MCF 10A (cell line): Measurements from ENCODE around the gene ATP5PO. TPM values are rescaled to one million over a fixed set of nuclear protein-coding genes. Genes with fewer than 3 reads are reported as not detected.

Experiments used
- BruUV-seq: library from RNA; stranded (reverse); fragments of 400-500 nt; replicated peaks from 2 replicates; lab custom pipeline; 2021; lab: Mats Ljungman, UMichigan
- CTCF ChIA-PET: fragments of 300-600 bp; sonication (Branson Sonifier 250); formaldehyde crosslinking; extraction: SDS; loops from one replicate; lab custom pipeline; 2021; ENCODE audit warnings: antibody characterized with exemption, inconsistent platforms; lab: Yijun Ruan, JAX
- POLR2A ChIA-PET: fragments of 300-600, 350-650 bp; sonication (Branson Sonifier 250); formaldehyde crosslinking; extraction: SDS; loops from one replicate; lab custom pipeline; 2020; ENCODE audit warnings: antibody characterized with exemption, inconsistent platforms; lab: Yijun Ruan, JAX
- DNase-seq: peaks from one replicate; pipeline ENCODE4 v3.0.0-alpha.2; 2018; ENCODE audit not compliant: unreplicated experiment
- H3K27ac Mint-ChIP-seq: one replicate; pipeline ENCODE4 v1.8.0; 2022; ENCODE audit warnings: mild to moderate bottlenecking, low read depth, mixed read lengths; ENCODE audit not compliant: unreplicated experiment
- H3K27me3 Mint-ChIP-seq: one replicate; pipeline ENCODE4 v1.8.0; 2022; ENCODE audit warnings: mixed read lengths; ENCODE audit not compliant: insufficient read depth, unreplicated experiment
- H3K36me3 Mint-ChIP-seq: one replicate; pipeline ENCODE4 v1.8.0; 2022; ENCODE audit warnings: mild to moderate bottlenecking, moderate library complexity, mixed read lengths; ENCODE audit not compliant: insufficient read depth, unreplicated experiment
- H3K4me1 Mint-ChIP-seq: one replicate; pipeline ENCODE4 v1.8.0; 2022; ENCODE audit warnings: mixed read lengths; ENCODE audit not compliant: insufficient read depth, unreplicated experiment
- H3K4me3 Mint-ChIP-seq: one replicate; pipeline ENCODE4 v1.8.0; 2022; ENCODE audit warnings: mild to moderate bottlenecking, moderate library complexity, mixed read lengths; ENCODE audit not compliant: unreplicated experiment
- H3K9me3 Mint-ChIP-seq: one replicate; pipeline ENCODE4 v1.8.0; 2022; ENCODE audit warnings: mixed read lengths; ENCODE audit not compliant: unreplicated experiment
- intact Hi-C: fragments of 100-400 bp; cut with micrococcal nuclease; formaldehyde crosslinking; loops from 2 replicates; pipeline ENCODE4 v1.14.1; 2022
- total RNA-seq: library from RNA; stranded (reverse); gene quantifications from 2 replicates; pipeline ENCODE4 v1.2.3, GENCODE V29; 2022
- TF ChIP-seq, protein P1 (sequence below): fragments of 200-600 bp; IDR thresholded peaks from one replicate; pipeline ENCODE4 v1.8.0; 2022; ENCODE audit warnings: antibody characterized with exemption, mild to moderate bottlenecking; ENCODE audit not compliant: unreplicated experiment

Gene ATP5PO
- total RNA-seq, 1 experiment from 2014 or later = 196 TPM

- no peak overlapping the region for H3K4me3 Mint-ChIP-seq
- no TSS peak for BruUV-seq
- ChIA-PET POLR2A (interaction anchor here (1.0 to 1.8 kb wide), 2 partner anchors 13 to 14 kb away, joined by 3 to 5 read pairs; no protein-coding TSS in a partner anchor), CTCF (interaction anchor here (1.1 to 1.4 kb wide), 2 partner anchors 11 to 12 kb away, joined by 3 to 4 read pairs; no protein-coding TSS in a partner anchor)
- H3K36me3 Mint-ChIP-seq = no peaks in the 10 kb centered on the region
- DNase-seq = no peak
- no peak overlapping the region for H3K27ac Mint-ChIP-seq
- no peaks in the 10 kb centered on the region for H3K4me1 Mint-ChIP-seq
- intact Hi-C loops = no loop called here
- peaks cover 32% of the 10 kb centered on the region for H3K9me3 Mint-ChIP-seq
- TF ChIP-seq, protein P1, sequence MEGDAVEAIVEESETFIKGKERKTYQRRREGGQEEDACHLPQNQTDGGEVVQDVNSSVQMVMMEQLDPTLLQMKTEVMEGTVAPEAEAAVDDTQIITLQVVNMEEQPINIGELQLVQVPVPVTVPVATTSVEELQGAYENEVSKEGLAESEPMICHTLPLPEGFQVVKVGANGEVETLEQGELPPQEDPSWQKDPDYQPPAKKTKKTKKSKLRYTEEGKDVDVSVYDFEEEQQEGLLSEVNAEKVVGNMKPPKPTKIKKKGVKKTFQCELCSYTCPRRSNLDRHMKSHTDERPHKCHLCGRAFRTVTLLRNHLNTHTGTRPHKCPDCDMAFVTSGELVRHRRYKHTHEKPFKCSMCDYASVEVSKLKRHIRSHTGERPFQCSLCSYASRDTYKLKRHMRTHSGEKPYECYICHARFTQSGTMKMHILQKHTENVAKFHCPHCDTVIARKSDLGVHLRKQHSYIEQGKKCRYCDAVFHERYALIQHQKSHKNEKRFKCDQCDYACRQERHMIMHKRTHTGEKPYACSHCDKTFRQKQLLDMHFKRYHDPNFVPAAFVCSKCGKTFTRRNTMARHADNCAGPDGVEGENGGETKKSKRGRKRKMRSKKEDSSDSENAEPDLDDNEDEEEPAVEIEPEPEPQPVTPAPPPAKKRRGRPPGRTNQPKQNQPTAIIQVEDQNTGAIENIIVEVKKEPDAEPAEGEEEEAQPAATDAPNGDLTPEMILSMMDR = no peak
- no peaks in the 10 kb centered on the region for H3K27me3 Mint-ChIP-seq
Observed at GRCh38 chr21:33962290-33962689, 46.7 kb upstream of the ATP5PO start.

- ChIA-PET CTCF (interaction anchor here (0.5 to 1.1 kb wide), 3 partner anchors 10 to 113 kb away, joined by 3 read pairs; no protein-coding TSS in a partner anchor), POLR2A (interaction anchor here (1.0 to 1.8 kb wide), 2 partner anchors 12 to 14 kb away, joined by 3 to 5 read pairs; no protein-coding TSS in a partner anchor)
- intact Hi-C loops = no loop called here
- Mint-ChIP-seq H3K4me3 (no peak overlapping the region), H3K36me3 (no peaks in the 10 kb centered on the region), H3K4me1 (no peaks in the 10 kb centered on the region), H3K27ac (no peak overlapping the region), H3K27me3 (no peaks in the 10 kb centered on the region), H3K9me3 (peaks cover 32% of the 10 kb centered on the region)
- DNase-seq = no peak
- TF ChIP-seq, protein P1 = no peak
- BruUV-seq = no TSS peak
Observed at GRCh38 chr21:33961061-33961460, 45.5 kb upstream of the ATP5PO start.

DNA sequence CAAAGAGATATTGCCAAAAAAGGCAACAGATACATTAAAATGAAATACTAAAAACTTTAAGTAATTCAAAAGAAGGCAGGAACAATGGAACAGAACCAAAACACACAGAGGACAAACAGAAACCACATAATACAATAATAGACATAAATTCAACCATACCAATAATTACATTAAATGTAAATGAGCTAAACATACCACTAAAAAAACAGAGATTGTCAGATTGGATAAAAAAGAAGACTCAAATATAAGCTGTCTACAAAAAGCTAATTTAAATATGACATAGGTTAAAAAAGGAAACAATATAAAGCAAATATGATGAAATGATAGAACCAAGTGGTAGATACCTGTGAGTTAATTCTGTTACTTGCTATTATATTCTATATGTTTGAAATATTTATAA, 44.1 kb upstream of the ATP5PO start:
- H3K36me3 Mint-ChIP-seq = no peaks in the 10 kb centered on the region
- DNase-seq = no peak
- BruUV-seq = no TSS peak
- POLR2A ChIA-PET = interaction anchor here (0.6 to 2.0 kb wide), 4 partner anchors 9 to 13 kb away, joined by 3 to 6 read pairs (median 4); no protein-coding TSS in a partner anchor
- H3K9me3 Mint-ChIP-seq = peaks cover 36% of the 10 kb centered on the region
- H3K27me3 Mint-ChIP-seq = no peaks in the 10 kb centered on the region
- TF ChIP-seq, protein P1 = no peak
- intact Hi-C loops = no loop called here
- CTCF ChIA-PET = interaction anchor here (0.6 to 0.8 kb wide), 2 partner anchors 11 to 45 kb away, joined by 3 to 6 read pairs; no protein-coding TSS in a partner anchor
- no peaks in the 10 kb centered on the region for H3K4me1 Mint-ChIP-seq
- H3K4me3 Mint-ChIP-seq = no peak overlapping the region
- no peak overlapping the region for H3K27ac Mint-ChIP-seq

DNA sequence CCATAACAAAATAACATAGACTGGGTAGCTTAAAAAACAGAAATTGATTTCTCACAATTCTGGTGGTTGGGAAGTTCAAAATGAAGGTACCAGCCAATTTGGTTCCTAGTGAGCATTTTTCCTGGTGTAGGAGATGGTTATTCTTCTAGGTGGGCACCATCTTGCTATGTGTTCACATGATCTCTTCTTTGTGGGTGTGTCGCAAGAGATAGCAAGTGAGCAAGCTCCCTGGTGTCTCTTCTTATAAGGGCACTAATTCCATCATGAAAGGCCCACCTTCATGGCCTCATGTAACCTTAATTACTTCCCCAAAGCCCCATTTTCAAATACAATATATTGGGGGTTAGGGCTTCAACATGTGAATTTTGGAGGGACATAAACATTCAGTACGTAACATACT, 38.8 kb upstream of the ATP5PO start:
- intact Hi-C loops = no loop called here
- BruUV-seq = no TSS peak
- Mint-ChIP-seq H3K27ac (no peak overlapping the region), H3K4me3 (no peak overlapping the region), H3K4me1 (no peaks in the 10 kb centered on the region), H3K9me3 (peaks cover 21% of the 10 kb centered on the region), H3K27me3 (no peaks in the 10 kb centered on the region), H3K36me3 (no peaks in the 10 kb centered on the region)
- no peak for DNase-seq
- POLR2A ChIA-PET = interaction anchor here (0.7 to 1.4 kb wide), 4 partner anchors 15 to 251 kb away, joined by 3 to 5 read pairs (median 4); no protein-coding TSS in a partner anchor
- TF ChIP-seq, protein P1 = no peak
- CTCF ChIA-PET = interaction anchor here (0.6 to 0.9 kb wide), 2 partner anchors 9 to 12 kb away, joined by 3 read pairs; no protein-coding TSS in a partner anchor
